NCI-H1694 (cell line): ENCODE measurements around the gene WDR88.
"Not testable (repeated sequence)": the region's sequence is repeated elsewhere in the genome, so short reads cannot be mapped to it uniquely, and the experiment has no call there.

ENCODE experiments used
- DNase-seq: peaks from one replicate; lab custom pipeline; 2025; lab: John Stamatoyannopoulos, UW

The WDR88 gene

GRCh38 chr19:33171916-33172359, 40.0 kb downstream of the WDR88 start:
- DNase-seq, result no peak

- no peak for DNase-seq
Measured at GRCh38 chr19:33174186-33174585, 42.3 kb downstream of the WDR88 start.

DNA sequence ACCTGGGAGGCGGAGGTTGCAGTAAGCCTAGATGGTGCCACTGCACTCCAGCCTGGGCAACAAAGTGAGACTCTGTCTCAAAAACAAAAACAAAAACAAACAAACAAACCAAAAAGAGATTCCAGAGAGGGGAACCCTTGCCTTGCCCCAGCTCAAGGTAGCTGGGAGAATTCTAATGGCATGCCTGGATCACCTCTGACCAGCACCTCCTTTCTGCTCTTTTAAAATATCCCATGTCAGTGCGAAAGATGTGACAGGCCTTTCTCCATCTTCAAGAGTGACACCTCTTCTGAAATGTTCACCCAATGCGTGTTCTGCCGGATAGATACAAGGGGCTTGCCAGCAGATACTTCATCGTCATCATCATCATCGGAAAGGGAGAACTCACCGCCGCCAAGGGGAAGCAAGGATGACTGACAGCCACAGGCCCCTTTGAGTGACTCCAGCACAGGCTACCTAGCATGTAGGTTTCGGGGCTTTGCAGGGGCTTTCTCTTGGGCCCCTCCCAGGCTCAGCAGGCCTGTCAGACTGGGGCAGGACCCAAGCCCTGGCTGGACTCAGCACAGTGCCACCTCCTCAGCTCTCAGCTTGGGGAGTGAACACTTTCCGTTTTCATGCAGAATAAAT, 43.4 kb downstream of the WDR88 start:
- DNase-seq, result no peak

DNA sequence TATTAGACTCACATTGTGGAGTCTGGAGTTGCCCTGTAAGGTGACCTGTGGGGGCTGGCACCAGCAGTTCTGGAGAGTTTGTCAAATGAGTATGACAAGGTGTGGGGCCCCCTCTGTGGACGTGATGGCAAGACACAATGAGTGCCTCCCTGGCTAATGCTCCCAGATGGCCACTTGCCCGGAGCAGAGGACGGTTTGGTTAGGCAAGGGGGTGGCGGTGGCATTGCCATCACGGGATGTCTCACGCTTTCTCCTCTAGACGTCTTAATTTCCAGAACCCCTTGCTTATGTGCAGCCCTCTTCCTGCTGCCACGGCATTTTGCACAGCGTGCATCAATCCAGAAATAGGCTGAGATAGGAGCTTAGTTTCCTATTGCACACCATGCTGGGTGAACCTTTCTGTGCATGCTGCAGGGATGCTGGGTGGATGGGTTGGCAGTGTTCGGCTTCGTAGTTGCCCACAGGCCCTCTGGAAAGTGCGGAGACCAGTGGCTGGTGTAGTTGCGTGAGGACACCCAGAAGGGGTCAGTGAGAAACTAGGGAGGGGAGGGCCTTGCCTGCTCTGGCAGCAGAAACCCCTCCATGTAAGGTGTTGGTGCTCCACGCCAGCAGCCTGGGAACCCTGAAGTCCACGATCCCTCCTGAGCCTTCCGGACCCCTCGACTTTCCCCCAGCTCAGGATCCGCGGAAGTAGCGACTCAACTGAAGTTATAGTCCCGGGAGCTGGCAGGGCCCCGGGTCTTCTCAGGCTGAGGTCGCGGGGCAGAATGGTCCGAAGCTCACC, 44.2 kb downstream of the WDR88 start:
- DNase-seq, result no peak

DNA sequence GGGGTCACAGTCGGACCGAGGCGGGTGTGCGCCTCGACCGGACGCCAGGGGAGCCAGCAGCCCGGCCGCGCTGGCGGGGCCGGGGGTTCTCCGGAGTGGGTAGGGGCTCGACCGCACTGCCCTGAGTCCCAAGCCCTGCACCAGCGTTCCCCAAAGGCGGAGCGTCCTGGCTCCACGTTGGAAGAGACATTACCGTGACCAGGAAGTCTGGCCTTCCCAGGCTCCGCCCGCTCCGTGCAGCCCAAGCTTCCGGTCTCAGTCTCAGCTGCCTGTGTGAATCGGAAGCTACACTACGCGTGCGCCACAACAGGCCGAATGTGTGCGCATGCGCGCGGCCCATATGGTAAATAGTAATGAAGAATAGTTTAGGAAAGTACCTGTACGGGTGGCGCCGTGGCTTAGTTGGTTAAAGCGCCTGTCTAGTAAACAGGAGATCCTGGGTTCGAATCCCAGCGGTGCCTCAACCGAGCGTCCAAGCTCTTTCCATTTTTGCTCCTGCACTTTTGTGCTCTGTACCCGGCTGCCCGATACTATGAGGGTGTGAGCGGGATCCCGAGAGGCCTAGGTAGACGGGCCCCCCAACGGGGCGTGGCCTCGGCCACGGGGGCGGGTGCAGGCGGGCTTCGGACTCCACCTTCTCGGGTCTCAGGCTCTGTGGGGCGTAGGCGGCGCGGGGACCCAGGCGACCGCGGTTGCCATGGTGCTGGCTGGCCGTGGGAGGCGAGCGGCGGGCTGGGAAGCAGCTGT, 44.9 kb downstream of the WDR88 start:
- DNase-seq, result peak; percentile 99

DNA sequence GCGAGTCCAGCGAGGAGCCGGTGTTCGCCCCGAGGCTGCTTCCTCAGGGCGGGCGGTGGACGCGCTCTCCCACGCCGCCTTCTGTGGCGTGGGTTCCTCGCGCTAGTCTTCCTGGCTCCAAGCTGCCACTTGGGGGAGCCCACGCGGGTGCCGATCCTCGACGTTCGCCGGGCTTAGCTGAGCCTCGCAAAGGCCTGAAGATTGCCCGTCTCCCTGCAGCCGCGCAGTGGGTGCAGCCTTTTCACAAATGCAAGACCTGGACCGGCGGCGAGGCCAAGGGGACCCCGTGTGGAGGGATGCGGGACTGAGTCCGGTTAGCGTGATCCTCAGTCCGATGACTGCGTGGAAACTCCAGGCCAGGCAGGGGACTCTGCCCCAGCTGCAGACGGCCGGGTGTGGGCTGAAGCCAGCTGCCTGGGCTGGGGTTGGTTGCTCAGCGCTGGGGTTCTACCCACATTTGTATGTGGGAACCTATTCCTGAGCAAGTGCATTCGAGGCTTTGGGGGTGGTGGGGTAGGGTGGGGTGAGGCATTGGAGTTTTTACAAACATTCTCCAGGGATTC, 45.6 kb downstream of the WDR88 start:
- no peak for DNase-seq

- DNase-seq, result no peak
Measured at GRCh38 chr19:33186431-33187182, 54.7 kb downstream of the WDR88 start.

DNA sequence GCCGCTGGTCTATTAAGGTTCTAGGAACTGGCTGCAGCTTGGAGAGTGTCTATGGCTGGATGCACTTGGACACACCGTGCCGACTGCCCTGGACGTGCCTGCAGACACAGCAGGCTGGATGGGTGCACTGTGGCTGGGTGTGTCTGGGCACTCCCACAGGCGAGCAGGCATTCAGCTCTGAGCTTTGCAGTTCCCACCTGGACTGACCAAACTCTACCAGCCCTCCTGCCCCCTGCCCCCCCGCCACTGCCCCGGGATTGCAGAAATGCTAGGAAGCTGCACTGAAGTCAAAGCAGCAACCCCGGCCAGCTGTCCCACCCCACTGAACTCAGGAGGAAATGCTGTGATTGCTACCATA, 55.2 kb downstream of the WDR88 start:
- no peak for DNase-seq

GRCh38 chr19:33189453-33189852, 57.5 kb downstream of the WDR88 start:
- no peak for DNase-seq

DNA sequence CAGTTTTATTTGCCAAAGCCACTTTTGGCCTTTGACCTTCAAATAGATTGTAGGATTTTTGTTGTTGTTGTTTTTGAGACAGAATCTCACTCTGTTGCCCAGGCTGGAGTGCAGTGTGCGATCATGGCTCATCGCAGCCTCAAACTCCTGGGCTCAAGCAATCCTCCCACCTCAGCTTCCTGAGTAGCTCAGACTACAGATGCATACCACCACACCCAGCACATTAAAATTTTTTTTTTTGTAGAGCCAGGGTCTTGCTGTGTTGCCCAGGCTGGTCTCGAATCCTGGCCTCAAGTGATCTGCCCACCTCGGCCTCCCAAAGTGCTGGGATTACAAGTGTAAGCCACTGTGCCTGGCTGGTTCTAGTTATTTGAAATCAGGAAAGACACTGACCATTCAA, 59.2 kb downstream of the WDR88 start:
- DNase-seq, result not testable (repeated sequence)

DNA sequence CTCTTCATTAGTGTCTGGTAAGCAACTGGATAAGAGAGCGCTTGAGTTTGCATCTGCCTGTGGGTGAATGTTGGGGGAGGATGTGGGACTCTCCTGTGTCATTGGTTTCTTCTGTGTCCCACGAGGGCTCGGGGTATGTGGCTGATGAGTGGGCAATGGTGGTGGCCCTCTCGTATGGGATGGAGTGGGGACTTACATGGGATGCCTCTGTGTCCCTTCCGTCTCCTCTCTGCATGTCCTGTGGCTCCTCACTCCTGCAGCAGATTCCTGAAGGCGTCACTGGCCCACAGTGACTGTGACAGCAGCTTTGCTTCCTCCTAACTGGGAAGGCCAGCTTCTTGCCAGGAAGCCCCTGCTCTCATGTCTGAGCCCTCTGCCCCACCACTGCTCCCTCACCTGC, 59.6 kb downstream of the WDR88 start:
- no peak for DNase-seq

DNA sequence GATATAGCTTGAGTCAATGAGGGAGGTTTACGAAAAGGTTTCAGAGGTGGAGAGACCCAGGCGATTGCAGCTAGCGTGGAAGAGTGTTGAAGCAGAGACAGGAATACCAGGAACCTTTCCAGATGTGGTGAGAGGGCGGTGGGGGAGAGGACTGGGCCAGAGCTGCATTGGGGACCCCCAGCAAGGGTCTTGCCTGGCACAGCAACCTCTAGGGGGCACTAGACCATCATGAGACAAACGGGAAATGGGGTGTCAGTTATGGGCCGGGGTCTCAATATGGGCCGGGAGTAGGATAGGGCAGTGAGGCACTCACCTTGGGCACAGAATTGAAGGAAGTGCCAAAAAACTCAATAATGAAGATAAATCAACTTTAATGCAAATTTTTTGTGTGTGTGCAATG, 60.1 kb downstream of the WDR88 start:
- no peak for DNase-seq

DNA sequence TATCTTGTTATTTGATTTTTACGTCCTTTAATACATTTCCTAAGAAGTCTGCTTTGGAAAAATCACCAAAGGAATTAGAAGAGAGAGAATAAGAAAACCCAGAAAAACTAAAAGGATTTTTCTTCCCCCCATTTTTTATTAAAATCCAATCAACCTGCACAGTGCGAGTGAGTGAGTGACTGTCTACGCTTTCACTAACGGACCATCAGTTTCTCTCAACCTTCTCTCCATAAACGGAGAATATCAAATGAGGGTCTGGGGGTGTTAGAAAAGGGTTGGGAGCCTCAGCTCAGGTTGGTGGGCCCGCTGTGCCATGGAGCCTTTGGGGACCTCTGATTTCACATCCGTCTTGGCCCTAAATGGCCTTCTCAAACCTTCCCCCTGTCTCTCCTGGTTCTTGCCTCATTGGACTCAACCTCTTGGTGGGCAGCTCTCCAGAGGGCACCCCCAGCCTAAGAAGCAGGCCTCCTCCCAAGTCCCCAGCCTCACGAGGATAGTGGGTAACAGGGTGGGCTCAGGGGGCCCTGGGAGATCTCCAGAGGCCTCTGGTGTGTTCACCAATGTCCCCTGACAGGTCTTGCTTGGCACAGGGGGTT, 61.5 kb downstream of the WDR88 start:
- no peak for DNase-seq

DNA sequence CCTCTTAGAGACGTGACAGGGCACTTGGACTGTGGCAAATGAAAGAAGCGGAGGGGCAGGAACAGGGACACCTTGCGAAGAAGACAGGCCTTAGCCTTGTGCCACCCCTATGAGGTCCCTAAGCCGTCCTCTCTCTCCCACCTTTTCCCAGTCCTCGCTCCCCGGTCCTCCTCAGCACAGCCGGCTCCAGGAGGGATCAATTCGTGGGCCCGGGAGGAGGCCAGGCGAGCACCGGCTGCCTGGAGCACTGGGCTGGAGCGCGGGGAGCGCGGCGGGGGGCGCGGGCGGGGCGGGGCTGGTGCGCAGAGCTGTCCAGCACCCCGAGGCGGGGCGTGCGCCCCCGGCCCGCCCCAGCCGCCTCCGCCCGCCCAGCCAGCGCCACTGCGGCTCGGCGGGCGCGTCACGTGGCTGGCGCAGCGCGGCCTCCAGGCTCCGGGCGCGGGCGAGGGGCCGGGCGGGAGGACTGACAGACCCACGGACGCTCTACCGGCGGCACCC, 62.0 kb downstream of the WDR88 start, which contains the start of gene LRP3:
Gene LRP3, plus strand, starts transcription at position 466 of the 498 bp plus-strand sequence. CDS start 456 bp downstream, outside the sequence.
- no peak for DNase-seq

DNA sequence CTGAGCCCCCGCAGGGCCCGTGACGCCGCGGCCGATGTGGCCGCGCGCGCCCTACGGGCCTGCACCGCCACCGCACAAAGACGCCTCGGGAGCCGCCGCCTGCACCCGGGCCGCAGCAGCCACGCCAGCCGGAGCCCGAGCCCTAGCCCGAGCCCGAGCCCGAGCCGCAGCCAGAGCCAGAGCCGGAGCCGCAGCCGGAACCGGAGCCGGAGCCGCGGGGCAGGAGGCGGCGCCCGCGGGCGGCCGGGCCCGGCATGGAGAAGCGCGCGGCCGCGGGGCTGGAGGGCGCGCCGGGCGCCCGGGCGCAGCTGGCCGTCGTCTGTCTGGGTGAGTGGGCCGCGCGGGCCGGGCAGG, 62.6 kb downstream of the WDR88 start:
- no peak for DNase-seq

DNA sequence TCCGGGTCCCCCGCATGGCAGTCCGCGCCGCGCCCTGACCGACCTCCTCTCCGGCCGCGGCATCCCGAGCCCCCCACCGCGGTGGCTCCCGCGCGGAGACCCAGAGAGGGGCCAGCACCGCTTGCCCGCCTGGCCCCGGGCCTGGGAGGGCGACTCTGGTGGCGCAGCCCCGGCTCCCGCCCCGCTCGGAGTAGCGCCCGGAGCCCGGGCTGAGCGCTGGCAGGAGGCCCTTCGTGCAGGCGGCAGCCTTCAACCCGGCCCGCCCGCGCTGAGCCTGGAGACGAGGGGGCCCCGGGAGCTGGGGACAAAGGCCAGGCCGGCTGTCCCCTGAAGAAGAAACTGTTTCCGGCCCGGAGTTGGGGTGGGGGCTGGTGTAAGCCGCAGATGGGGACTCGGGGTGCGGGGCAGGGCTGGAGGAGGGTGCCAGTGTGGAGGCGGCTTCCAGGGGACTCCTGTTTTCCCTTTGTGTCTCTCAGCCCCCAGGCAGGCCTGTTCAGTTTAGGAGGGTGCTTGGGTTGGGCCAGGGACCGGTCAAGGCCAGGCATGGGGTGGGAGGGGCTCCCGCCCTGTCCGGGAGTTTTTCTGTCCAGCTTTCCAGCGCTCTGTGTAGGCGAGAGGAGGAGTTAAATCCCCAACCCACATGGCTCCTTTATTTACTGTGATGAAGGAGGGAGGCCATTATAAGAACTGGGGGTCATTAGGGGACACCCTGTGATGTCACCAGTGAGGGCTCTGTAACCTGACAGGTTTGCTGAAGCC, 63.2 kb downstream of the WDR88 start:
- DNase-seq, result no peak

GRCh38 chr19:33195645-33196347, 63.9 kb downstream of the WDR88 start:
- no peak for DNase-seq

- no peak for DNase-seq
Measured at GRCh38 chr19:33196446-33197193, 64.7 kb downstream of the WDR88 start.

DNA sequence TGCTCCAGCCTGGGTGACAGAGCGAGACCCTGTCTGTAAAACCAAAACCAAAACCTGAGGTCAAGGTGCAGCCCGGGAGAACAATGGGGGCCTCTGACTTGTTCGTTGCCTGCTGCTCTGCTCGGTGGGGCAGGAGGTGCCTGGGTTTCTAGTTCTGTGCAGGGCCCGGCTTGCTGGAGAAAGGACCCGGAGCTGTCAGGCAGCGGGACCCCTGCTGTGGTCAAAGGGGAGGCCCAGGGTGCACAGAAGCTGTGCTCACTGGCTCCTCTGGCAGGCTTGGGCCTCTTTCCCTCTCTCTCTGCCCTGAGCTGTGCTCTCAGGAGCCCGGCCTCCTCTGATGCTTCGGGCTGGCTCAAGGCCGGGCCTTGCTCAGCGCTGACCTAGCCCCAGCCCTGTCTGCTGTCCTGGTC, 65.7 kb downstream of the WDR88 start:
- no peak for DNase-seq
